Activated gamma-delta T cell (primary cell): Measurements from ENCODE around the gene CALY.
"Not testable (repeated sequence)": the region's sequence is repeated elsewhere in the genome, so short reads cannot be mapped to it uniquely, and the experiment has no call there.

ENCODE experiments used
- DNase-seq: peaks from one replicate; lab custom pipeline; 2025; lab: John Stamatoyannopoulos, UW
- total RNA-seq, 2 donors: gene quantifications; one replicate each; lab custom pipeline; 2026; lab: John Stamatoyannopoulos, UW

Gene CALY
- total RNA-seq, result 0.87 to 0.97 reads per million in 2 donors

GRCh38 chr10:133336577-133337369 is at the start of gene CALY:
CALY (minus strand) TSS chr10:133336896; CDS start chr10:133328989, 7,907 bp downstream.
- peak; percentile 81 for DNase-seq

DNA sequence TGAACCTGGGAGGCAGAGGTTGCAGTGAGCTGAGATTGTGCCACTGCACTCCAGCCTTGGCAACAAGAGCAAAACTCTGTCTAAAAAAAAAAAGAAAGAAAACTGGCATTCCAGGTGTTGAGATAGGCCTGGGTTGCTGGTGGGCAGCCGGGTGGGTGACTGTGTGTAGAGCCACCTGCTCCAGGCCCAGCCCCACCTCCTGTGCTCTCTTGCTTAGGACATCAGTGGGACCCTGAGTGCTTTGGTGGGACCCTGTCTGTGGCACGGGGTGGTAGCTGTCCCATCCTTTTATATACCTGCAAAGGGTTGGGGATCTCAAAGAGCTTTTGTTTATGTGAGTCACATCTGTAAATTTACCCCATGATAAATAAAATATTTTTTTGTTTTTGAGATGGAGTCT is 48.5 kb upstream of the CALY start:
- DNase-seq, result no peak

- DNase-seq, result no peak
Measured at GRCh38 chr10:133384071-133384470, 47.4 kb upstream of the CALY start.

DNA sequence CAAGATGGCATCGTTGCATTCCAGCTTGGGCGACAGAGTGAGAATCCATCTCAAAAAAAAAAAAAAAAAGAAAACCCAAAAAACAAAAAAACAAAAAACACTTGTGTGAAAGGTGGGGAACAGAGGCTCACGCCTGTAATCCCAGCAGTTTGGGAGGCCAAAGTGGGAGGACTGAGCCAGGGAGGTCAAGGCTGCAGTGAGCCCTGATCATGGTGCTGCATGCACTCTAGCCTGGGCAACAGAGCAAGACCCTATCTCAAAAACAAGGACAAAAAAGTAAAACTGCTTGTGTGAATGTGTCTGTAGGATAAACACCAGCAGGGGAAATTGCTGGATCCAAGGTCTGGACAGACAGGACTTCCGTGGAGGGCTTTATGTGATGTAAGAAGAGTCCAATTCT is 46.9 kb upstream of the CALY start:
- DNase-seq, result no peak

GRCh38 chr10:133381036-133381435 is 44.3 kb upstream of the CALY start:
- no peak for DNase-seq

DNA sequence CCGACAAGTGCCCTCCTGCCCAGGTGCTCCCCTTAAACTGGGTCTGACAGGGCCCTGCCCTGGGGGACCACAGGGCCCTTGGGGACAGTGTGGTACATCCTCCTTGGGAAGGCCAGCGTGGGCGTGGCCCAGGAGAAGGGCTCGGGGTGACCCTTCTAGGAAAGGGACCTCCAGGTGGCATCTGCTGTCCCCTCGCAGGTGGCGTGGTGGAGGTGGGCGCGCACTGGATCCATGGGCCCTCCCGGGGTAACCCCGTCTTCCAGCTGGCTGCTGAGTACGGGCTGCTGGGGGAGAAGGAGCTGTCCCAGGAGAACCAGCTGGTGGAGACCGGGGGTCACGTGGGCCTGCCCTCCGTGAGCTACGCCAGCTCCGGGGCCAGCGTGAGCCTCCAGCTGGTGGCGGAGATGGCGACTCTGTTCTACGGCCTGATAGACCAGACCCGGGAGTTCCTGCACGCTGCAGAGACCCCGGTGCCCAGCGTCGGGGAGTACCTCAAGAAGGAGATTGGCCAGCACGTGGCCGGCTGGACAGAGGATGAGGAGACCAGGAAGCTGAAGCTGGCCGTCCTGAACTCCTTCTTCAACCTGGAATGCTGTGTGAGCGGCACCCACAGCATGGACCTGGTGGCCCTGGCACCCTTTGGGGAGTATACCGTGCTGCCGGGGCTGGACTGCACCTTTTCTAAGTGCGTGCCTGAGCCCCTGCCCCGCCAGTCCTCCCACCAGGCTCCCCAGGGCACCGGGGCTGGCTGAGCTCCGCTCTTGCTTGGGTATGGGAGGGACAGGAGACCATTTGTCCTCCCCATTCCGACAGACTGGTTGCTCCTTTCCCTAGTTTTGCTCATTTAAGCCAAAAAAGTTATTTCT is 43.3 kb upstream of the CALY start:
- no peak for DNase-seq

DNA sequence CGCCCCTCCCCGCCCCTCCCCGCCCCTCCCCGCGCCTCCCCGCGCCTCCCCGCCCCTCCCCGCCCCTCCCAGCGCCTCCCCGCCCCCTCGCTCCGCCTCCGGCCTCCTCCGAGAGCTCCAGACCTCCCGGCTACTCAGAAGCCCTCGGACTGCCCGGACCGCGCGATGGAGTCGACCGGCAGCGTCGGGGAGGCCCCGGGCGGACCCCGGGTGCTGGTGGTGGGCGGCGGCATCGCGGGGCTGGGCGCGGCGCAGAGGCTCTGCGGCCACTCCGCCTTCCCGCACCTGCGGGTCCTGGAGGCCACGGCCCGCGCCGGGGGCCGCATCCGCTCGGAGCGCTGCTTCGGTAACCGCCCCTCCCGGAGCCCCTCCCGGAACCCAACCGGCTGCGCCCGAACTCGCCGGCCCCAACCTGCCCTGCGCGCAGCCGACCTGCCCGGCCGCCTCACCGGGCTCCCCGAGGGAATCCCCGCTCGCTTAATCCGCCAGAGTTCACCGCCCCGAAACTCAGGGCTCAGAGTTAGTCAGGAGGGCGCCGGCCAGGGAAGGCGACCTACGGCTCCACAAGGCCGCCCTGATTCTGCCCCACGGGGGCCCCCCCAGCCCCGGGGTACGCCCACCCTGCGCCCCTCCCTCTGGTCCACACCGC is 42.6 kb upstream of the CALY start, which contains the start of gene PAOX:
Gene PAOX (plus strand): TSS at position 111 of the 649 bp plus-strand sequence. CDS start 55 bp downstream, at position 166.
- peak; percentile 44 for DNase-seq

- DNase-seq, result peak; percentile 35
Measured at GRCh38 chr10:133378251-133379096, 41.8 kb upstream of the CALY start.

DNA sequence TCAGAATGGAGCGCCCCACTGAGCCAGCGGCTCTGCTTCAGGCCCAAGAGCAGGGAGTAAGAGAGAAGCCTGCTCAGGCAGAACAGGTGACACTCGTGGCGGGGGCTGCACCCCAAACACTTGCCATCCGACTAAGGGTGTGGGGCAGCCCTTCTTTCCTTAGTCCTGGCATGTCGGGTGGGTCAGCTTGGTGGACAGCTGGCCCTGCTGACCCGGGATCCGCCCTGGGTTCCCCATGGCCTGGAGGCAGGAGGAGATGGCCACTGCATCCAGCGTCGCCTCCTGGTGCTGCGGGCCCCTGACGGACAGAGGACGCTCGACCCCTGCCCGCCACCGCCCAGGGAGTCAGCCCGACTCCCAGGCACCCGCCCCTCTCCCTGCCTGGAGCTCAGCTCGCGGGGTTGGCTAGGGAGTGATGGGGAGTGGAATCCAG is 41.1 kb upstream of the CALY start:
- no peak for DNase-seq

GRCh38 chr10:133377025-133377817 is 40.5 kb upstream of the CALY start:
- DNase-seq, result no peak

GRCh38 chr10:133376183-133376582 is 39.5 kb upstream of the CALY start:
- DNase-seq, result not testable (repeated sequence)

DNA sequence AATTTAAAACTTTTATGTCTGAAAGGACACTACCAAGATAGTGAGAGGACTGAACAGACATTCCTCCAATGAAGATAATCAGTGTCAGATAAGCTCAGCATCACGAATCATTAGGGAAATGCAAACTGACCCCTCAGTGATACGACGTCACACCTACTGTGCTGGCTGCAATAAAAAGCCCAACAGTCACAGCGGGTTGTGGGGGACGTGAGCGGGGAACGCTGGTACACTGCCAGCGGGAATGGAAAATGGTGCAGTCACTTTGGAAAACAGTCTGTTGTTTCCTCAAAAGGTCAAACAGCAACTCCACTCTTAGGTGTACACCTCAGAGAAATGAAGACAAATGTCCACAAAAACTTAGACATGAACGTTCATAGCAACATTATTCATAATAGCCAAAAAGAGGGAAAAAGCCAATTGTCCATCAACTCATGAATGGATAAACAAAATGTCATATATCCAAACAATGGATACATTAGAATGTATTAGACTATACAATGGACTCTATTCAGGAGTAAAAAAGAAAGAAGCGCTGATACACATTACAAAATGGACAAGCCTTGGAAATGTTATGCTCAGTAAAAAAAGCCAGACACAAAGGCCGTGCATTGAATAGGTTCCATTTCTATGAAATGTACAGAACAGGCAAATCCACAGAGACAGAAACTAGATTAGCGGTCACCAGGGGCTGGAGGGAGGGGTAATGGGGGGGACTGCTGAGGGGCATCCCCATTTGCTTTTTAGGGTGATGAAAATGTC is 38.8 kb upstream of the CALY start:
- no peak for DNase-seq

DNA sequence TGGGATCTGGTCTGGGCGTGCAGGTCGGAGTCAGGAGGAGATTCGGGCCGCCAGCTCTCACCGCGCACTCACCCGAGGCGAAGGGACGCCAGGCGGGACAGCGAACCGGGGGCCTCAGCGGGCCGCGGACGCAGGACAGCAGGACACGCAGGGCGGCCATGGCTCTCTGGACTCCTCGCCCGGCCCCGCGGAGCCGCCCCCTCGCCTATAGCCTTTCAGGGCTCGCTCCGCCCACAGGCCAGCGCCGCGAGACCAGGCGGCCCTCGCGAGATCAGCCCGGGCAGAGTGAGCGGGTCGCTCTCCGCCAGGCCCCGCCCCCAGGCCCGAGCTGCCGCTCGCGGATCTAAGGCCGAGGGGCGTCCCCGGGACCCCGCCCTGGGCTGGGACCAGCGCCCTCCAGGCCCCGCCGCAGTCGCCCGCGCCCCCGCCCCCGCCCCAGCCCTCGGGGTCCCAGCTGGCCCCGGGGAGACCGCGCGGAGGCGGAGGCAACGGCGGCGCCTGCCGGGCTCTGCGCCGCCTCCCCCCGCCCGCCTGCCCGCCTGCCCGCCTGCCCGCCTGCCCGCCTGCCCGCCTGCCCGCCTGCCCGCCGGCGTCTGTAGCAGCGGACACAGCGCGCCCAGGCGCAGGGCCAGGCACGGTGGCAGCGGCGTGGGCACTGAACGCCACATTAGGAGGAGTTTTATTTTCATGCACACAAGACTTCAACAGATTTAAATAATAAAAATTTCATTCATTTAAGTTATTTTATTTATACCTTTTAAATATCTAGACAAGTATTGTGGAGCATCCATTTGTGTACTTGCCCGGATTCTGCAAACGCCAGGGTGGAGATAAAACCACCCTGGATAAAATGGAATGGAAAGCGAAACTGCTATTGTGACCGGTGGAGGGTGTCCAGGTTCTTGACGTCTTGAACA is 36.7 kb upstream of the CALY start, which contains the start of gene ECHS1:
Gene ECHS1 (minus strand): TSS at position 181 of the 917 bp plus-strand sequence. CDS start 21 bp downstream, at position 160.
- DNase-seq, result peak; percentile 90

GRCh38 chr10:133372507-133372906 is 35.8 kb upstream of the CALY start:
- DNase-seq, result no peak

GRCh38 chr10:133370030-133370786 is 33.5 kb upstream of the CALY start:
- no peak for DNase-seq

- DNase-seq, result no peak
Measured at GRCh38 chr10:133368153-133368552, 31.5 kb upstream of the CALY start.

GRCh38 chr10:133367461-133367860 is 30.8 kb upstream of the CALY start:
- not testable (repeated sequence) for DNase-seq

GRCh38 chr10:133366751-133367150 is 30.1 kb upstream of the CALY start:
- DNase-seq, result no peak
